Measurements from ENCODE around the gene TP53RK. TPM values are rescaled to one million over a fixed set of nuclear protein-coding genes. Genes with fewer than 3 reads are reported as not detected.

The TP53RK gene
- total and polyA plus RNA-seq, 2 of the 13 experiments (the other 11 are each of a cell fraction or from before 2014, with no cell fraction given), result 12.9 to 25.5 TPM

DNA sequence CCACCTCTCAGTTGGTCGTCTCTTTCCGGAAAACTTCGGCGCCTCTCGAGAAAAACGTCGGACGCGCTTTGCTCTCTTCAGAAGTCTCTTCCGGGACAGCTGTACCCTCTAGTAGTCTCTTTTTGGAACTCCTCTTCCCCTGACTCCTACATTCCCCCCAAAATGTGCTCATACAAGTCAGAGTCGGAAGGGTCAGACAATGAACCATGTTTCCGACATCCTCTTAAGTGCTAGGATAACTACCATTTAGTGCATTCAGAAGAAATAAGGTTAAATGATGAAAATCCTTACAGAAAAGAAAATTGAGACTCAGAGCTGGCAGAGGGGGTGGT lies 476 bp upstream of the TP53RK start (continued):
- TF ChIP-seq, protein P1, sequence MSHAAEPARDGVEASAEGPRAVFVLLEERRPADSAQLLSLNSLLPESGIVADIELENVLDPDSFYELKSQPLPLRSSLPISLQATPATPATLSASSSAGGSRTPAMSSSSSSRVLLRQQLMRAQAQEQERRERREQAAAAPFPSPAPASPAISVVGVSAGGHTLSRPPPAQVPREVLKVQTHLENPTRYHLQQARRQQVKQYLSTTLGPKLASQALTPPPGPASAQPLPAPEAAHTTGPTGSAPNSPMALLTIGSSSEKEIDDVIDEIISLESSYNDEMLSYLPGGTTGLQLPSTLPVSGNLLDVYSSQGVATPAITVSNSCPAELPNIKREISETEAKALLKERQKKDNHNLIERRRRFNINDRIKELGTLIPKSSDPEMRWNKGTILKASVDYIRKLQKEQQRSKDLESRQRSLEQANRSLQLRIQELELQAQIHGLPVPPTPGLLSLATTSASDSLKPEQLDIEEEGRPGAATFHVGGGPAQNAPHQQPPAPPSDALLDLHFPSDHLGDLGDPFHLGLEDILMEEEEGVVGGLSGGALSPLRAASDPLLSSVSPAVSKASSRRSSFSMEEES (CRISPR knock-in tag; IDR thresholded peaks at IDR 0.05), result no peak
- TF ChIP-seq, protein P2, sequence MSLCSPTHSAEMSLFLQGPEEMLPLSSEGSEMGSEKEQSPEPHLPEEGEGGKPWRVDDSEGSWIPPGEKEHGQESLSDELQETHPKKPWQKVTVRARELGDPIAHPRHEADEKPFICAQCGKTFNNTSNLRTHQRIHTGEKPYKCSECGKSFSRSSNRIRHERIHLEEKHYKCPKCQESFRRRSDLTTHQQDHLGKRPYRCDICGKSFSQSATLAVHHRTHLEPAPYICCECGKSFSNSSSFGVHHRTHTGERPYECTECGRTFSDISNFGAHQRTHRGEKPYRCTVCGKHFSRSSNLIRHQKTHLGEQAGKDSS (CRISPR knock-in tag; IDR thresholded peaks at IDR 0.05; ENCODE audit: borderline replicate concordance, low read depth), result no peak; the same call in 1 of the 2 replicates
- TF ChIP-seq ZNF792 (CRISPR knock-in tag; IDR thresholded peaks at IDR 0.05), result no peak
- TF ChIP-seq HNRNPL (IDR thresholded peaks at IDR 0.05; ENCODE audit: low read depth, low read length), result no peak
- TF ChIP-seq, protein P3, sequence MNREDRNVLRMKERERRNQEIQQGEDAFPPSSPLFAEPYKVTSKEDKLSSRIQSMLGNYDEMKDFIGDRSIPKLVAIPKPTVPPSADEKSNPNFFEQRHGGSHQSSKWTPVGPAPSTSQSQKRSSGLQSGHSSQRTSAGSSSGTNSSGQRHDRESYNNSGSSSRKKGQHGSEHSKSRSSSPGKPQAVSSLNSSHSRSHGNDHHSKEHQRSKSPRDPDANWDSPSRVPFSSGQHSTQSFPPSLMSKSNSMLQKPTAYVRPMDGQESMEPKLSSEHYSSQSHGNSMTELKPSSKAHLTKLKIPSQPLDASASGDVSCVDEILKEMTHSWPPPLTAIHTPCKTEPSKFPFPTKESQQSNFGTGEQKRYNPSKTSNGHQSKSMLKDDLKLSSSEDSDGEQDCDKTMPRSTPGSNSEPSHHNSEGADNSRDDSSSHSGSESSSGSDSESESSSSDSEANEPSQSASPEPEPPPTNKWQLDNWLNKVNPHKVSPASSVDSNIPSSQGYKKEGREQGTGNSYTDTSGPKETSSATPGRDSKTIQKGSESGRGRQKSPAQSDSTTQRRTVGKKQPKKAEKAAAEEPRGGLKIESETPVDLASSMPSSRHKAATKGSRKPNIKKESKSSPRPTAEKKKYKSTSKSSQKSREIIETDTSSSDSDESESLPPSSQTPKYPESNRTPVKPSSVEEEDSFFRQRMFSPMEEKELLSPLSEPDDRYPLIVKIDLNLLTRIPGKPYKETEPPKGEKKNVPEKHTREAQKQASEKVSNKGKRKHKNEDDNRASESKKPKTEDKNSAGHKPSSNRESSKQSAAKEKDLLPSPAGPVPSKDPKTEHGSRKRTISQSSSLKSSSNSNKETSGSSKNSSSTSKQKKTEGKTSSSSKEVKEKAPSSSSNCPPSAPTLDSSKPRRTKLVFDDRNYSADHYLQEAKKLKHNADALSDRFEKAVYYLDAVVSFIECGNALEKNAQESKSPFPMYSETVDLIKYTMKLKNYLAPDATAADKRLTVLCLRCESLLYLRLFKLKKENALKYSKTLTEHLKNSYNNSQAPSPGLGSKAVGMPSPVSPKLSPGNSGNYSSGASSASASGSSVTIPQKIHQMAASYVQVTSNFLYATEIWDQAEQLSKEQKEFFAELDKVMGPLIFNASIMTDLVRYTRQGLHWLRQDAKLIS (CRISPR knock-in tag; IDR thresholded peaks at IDR 0.05), result no peak
- no peak for TF ChIP-seq ZNF101 (CRISPR knock-in tag; IDR thresholded peaks at IDR 0.05; ENCODE audit: borderline replicate concordance, low read depth)
- TF ChIP-seq ZNF362 (CRISPR knock-in tag; IDR thresholded peaks at IDR 0.05; ENCODE audit: borderline replicate concordance), result no peak
- TF ChIP-seq ZNF670 (CRISPR knock-in tag; IDR thresholded peaks at IDR 0.05; ENCODE audit: borderline replicate concordance), result 0 out of 2 replicates have a peak, but pooled peaks have one; percentile 4
- TF ChIP-seq, protein P4, sequence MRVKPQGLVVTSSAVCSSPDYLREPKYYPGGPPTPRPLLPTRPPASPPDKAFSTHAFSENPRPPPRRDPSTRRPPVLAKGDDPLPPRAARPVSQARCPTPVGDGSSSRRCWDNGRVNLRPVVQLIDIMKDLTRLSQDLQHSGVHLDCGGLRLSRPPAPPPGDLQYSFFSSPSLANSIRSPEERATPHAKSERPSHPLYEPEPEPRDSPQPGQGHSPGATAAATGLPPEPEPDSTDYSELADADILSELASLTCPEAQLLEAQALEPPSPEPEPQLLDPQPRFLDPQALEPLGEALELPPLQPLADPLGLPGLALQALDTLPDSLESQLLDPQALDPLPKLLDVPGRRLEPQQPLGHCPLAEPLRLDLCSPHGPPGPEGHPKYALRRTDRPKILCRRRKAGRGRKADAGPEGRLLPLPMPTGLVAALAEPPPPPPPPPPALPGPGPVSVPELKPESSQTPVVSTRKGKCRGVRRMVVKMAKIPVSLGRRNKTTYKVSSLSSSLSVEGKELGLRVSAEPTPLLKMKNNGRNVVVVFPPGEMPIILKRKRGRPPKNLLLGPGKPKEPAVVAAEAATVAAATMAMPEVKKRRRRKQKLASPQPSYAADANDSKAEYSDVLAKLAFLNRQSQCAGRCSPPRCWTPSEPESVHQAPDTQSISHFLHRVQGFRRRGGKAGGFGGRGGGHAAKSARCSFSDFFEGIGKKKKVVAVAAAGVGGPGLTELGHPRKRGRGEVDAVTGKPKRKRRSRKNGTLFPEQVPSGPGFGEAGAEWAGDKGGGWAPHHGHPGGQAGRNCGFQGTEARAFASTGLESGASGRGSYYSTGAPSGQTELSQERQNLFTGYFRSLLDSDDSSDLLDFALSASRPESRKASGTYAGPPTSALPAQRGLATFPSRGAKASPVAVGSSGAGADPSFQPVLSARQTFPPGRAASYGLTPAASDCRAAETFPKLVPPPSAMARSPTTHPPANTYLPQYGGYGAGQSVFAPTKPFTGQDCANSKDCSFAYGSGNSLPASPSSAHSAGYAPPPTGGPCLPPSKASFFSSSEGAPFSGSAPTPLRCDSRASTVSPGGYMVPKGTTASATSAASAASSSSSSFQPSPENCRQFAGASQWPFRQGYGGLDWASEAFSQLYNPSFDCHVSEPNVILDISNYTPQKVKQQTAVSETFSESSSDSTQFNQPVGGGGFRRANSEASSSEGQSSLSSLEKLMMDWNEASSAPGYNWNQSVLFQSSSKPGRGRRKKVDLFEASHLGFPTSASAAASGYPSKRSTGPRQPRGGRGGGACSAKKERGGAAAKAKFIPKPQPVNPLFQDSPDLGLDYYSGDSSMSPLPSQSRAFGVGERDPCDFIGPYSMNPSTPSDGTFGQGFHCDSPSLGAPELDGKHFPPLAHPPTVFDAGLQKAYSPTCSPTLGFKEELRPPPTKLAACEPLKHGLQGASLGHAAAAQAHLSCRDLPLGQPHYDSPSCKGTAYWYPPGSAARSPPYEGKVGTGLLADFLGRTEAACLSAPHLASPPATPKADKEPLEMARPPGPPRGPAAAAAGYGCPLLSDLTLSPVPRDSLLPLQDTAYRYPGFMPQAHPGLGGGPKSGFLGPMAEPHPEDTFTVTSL (CRISPR knock-in tag; IDR thresholded peaks at IDR 0.05; ENCODE audit: borderline replicate concordance), result peak; percentile 17; the same call in 1 of the 2 replicates

Measured in HepG2 (cell line).